ENCODE measurements around the gene ORC5.
"Not testable (repeated sequence)": the region's sequence is repeated elsewhere in the genome, so short reads cannot be mapped to it uniquely, and the experiment has no call there.

ORC5 gene

DNA sequence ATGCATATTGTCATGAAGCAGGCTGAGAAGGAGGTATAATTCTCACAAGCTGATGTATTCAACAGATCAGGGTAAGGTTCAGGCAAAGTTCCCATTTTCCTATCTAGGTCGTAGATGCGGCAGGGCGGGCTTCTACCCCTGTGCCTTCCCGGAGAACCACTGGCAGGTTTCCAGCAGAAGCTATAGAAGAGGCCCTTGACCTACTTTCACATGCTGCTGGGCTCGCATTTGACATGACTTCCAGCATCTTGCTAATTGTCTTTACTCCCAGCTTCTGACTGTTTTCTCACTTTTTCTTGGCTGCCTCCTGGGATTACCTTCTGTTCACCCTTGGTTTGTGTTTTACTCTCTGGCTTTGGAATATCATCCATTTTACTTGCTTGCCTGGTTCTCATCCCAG, 32.6 kb upstream of the ORC5 start:
- Histone ChIP-seq H3K9me3 (ENCODE audit: low read depth, low read length) (no peaks in the 10 kb centered on the region), H3K36me3 (ENCODE audit: insufficient read depth, low read length) (no peaks in the 10 kb centered on the region), H3K4me3 (no peak overlapping the region), H3K27ac (no peak overlapping the region), H3K9ac (ENCODE audit: insufficient read length) (no peak overlapping the region)
- no peak for DNase-seq (ENCODE audit: low read depth, low spot score)
- TF ChIP-seq FOXP2 (optimal IDR thresholded peaks at IDR 0.05; ENCODE audit: control extremely low read depth, extremely low read length, insufficient read depth): no peak
- no peak for TF ChIP-seq POLR2AphosphoS5 (IDR thresholded peaks at IDR 0.05; ENCODE audit: borderline replicate concordance, low read depth, low read length)
- TF ChIP-seq EZH2 (IDR thresholded peaks at IDR 0.05): no peak

DNA sequence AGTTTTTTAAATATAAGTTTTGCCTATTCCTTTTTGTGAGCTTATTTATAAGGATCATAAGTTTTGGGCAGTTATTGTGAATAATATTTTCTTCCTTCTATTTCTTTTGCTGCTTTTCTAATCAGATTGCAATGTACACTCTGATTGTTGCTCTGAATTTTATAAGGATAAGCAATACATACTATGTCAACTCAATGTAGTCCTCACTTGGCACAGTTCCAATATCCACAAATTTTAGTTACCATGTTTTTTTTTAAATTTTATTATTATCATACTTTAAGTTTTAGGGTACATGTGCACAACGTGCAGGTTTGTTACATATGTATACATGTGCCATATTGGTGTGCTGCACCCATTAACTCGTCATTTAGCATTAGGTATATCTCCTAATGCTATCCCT, 27.2 kb upstream of the ORC5 start:
- not testable (repeated sequence) for H3K36me3 ChIP-seq (ENCODE audit: insufficient read depth, low read length); H3K4me3 ChIP-seq; H3K27ac ChIP-seq; H3K9me3 ChIP-seq (ENCODE audit: low read depth, low read length); H3K9ac ChIP-seq (ENCODE audit: insufficient read length); DNase-seq (ENCODE audit: low read depth, low spot score)

DNA sequence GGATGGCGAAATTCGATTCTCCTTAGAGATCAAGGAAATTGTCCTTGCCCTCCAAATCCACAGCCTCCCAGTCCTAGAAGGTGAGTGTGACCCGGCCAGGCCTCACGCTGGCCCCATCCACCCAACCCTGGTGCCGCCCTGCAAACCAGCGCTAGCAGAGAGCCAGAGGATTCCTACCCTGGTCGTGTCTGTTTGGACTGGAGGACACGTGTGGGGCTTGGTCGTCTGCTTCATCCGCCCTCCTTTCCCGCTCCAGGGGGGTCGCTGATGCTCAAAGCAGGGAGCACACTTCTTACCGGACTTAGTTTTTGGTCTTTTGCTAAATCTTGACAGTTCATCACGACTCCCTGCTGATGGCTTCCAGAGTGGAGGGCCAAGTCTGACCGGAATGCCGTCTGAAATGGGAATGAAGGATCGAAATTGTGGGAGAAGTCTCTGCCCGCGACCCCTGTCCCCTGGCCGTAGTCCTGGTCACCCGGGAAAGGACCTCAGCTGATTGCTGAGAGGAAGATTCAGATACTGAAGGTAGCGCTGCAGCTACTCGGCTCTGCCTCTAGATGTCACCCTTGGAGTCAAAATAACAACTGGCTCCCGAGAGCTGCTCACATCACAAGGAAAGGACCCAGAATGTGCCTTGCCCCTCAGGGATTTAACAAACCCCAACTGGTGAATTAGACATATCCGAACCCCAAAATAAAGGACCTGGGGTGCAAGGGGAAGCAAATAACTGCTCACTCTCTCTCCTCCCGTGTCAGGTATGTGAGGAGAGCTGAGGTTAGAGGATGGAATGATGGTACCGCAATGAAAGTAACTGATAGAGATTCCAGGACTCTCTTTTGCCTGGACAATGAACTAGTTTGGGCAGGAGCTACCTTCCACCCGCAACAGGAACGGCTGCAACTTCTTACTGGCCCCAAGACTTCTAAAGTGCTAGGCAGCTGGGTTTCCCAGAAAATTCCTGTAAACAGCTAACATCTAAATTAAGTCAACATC, 23.5 kb upstream of the ORC5 start:
- Histone ChIP-seq H3K36me3 (ENCODE audit: insufficient read depth, low read length) (no peaks in the 10 kb centered on the region), H3K4me3 (no peak overlapping the region), H3K27ac (no peak overlapping the region), H3K9ac (ENCODE audit: insufficient read length) (no peak overlapping the region), H3K9me3 (ENCODE audit: low read depth, low read length) (no peaks in the 10 kb centered on the region)
- TF ChIP-seq FOXP2 (optimal IDR thresholded peaks at IDR 0.05; ENCODE audit: control extremely low read depth, extremely low read length, insufficient read depth) (no peak), POLR2AphosphoS5 (IDR thresholded peaks at IDR 0.05; ENCODE audit: borderline replicate concordance, low read depth, low read length) (no peak), EZH2 (IDR thresholded peaks at IDR 0.05) (no peak)
- no peak for DNase-seq (ENCODE audit: low read depth, low spot score)

DNA sequence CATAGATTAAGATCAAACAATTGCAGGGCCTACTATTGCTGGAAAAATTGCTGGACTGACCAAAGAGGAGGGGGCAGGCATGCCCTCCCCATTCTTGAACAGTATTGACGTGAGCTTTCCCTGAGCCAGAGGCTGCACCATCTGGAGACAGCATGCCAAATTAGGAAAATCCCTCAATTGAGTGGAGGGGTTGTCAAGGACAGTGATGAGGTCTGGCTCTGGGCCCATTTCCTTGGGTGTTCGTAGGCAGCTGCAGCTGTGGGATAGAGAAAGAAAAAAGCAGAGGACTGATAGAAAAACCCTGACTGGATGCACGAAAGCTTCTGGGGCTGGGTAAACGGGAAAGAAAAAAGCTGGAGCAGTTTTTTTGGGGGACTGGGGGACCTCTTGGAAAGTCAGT, 22.8 kb upstream of the ORC5 start:
- DNase-seq (ENCODE audit: low read depth, low spot score): no peak
- no peaks in the 10 kb centered on the region for H3K36me3 ChIP-seq (ENCODE audit: insufficient read depth, low read length)
- H3K4me3 ChIP-seq: no peak overlapping the region
- no peak overlapping the region for H3K27ac ChIP-seq
- H3K9me3 ChIP-seq (ENCODE audit: low read depth, low read length): no peaks in the 10 kb centered on the region
- H3K9ac ChIP-seq (ENCODE audit: insufficient read length): no peak overlapping the region
- TF ChIP-seq POLR2AphosphoS5 (IDR thresholded peaks at IDR 0.05; ENCODE audit: borderline replicate concordance, low read depth, low read length) (no peak), FOXP2 (optimal IDR thresholded peaks at IDR 0.05; ENCODE audit: control extremely low read depth, extremely low read length, insufficient read depth) (no peak), EZH2 (IDR thresholded peaks at IDR 0.05) (no peak)

DNA sequence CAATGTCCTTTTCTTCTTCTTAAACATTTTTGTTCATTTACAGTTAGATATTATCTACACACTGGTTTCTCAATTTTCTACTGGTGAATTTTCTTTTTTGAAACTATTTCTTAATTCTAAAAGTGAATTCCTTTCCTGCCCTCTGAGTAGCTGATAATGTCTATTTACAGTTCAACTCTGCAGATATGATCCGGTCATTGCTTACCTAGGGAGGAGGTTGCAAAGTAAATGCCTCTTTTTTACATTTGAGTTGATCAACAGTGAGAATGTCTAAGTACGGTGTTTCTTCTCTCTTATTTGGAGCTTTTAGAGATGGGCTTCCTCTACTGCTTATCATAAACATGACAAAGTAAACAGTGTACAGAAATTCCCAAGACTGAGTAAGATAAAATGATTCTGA, 20.6 kb upstream of the ORC5 start:
- TF ChIP-seq EZH2 (IDR thresholded peaks at IDR 0.05): no peak
- TF ChIP-seq FOXP2 (optimal IDR thresholded peaks at IDR 0.05; ENCODE audit: control extremely low read depth, extremely low read length, insufficient read depth): no peak
- TF ChIP-seq POLR2AphosphoS5 (IDR thresholded peaks at IDR 0.05; ENCODE audit: borderline replicate concordance, low read depth, low read length): no peak
- H3K27ac ChIP-seq: no peak overlapping the region

DNA sequence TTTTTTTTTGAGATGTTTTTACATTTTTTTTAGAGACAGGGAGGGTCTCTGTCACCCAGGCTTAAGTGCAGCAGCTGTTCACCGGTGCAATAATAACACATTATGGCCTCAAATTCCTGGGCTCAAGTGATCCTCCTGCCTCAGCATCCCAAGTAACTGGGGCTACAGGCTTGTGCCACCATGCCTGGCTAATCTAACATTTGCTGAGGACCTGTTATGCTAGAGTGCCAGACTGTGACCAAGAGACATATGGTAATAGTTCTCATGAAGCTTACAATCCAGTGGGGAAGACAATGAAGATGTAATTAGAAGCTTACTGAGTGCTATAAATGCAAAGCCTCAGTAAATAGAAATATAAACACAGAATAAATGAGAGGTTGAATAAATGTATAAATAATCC, 17.6 kb upstream of the ORC5 start:
- Histone ChIP-seq H3K9me3 (ENCODE audit: low read depth, low read length) (no peaks in the 10 kb centered on the region), H3K27ac (no peak overlapping the region), H3K36me3 (ENCODE audit: insufficient read depth, low read length) (no peaks in the 10 kb centered on the region), H3K9ac (ENCODE audit: insufficient read length) (no peak overlapping the region), H3K4me3 (no peak overlapping the region)
- TF ChIP-seq POLR2AphosphoS5 (IDR thresholded peaks at IDR 0.05; ENCODE audit: borderline replicate concordance, low read depth, low read length) (no peak), EZH2 (IDR thresholded peaks at IDR 0.05) (no peak), FOXP2 (optimal IDR thresholded peaks at IDR 0.05; ENCODE audit: control extremely low read depth, extremely low read length, insufficient read depth) (no peak)
- DNase-seq (ENCODE audit: low read depth, low spot score): no peak

More for the DNA sequence above, 20.6 kb upstream of the ORC5 start:
- H3K36me3 ChIP-seq (ENCODE audit: insufficient read depth, low read length): no peaks in the 10 kb centered on the region
- H3K9ac ChIP-seq (ENCODE audit: insufficient read length): no peak overlapping the region
- no peak overlapping the region for H3K4me3 ChIP-seq
- DNase-seq (ENCODE audit: low read depth, low spot score): no peak
- H3K9me3 ChIP-seq (ENCODE audit: low read depth, low read length): no peaks in the 10 kb centered on the region

DNA sequence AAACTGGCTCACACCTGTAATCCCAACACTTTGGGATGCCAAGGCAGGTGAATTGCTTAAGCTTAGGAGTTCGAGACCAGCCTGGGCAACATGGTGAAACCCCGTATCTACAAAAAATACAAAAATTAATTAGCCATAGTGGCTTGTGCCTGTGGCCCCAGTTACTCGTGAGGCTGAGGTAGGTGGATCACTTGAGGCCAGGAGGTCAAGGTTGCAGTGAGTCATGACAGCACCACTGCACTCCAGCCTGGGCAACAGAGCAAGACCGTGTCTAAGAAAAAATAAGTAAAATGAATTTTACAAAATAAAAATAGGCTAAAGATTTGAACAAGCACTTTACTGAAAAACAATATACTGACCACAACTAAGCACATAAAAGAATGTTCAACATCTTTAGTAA, 9.8 kb upstream of the ORC5 start:
- Histone ChIP-seq H3K9me3 (ENCODE audit: low read depth, low read length) (no peaks in the 10 kb centered on the region), H3K36me3 (ENCODE audit: insufficient read depth, low read length) (no peaks in the 10 kb centered on the region), H3K27ac (no peak overlapping the region), H3K9ac (ENCODE audit: insufficient read length) (no peak overlapping the region), H3K4me3 (no peak overlapping the region)
- DNase-seq (ENCODE audit: low read depth, low spot score): no peak
- TF ChIP-seq FOXP2 (optimal IDR thresholded peaks at IDR 0.05; ENCODE audit: control extremely low read depth, extremely low read length, insufficient read depth): no peak
- no peak for TF ChIP-seq EZH2 (IDR thresholded peaks at IDR 0.05)
- TF ChIP-seq POLR2AphosphoS5 (IDR thresholded peaks at IDR 0.05; ENCODE audit: borderline replicate concordance, low read depth, low read length): no peak

DNA sequence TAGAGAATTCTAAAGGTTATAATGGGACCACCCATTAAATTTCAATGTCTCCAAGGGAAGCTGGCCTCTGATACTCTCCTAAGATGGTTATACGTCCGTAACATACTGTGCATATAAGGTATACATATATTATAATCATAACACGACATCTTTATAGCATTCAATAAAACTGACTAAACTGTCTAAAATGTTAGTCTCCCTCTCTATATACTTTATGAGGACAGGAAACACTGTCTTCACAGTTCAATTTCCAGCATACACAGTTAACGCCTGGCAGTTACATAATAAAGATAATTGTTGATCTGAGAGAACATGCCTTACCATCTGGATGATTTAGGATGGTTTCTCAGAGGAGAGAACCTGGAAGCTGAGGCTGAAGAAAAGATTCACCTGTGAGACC, 1.2 kb upstream of the ORC5 start:
- no peak overlapping the region for H3K4me3 ChIP-seq
- peaks cover 1% of the 10 kb centered on the region for H3K36me3 ChIP-seq (ENCODE audit: insufficient read depth, low read length)
- no peak for DNase-seq (ENCODE audit: low read depth, low spot score)
- H3K9ac ChIP-seq (ENCODE audit: insufficient read length): no peak overlapping the region
- TF ChIP-seq POLR2AphosphoS5 (IDR thresholded peaks at IDR 0.05; ENCODE audit: borderline replicate concordance, low read depth, low read length): no peak
- H3K27ac ChIP-seq: no peak overlapping the region
- no peaks in the 10 kb centered on the region for H3K9me3 ChIP-seq (ENCODE audit: low read depth, low read length)

DNA sequence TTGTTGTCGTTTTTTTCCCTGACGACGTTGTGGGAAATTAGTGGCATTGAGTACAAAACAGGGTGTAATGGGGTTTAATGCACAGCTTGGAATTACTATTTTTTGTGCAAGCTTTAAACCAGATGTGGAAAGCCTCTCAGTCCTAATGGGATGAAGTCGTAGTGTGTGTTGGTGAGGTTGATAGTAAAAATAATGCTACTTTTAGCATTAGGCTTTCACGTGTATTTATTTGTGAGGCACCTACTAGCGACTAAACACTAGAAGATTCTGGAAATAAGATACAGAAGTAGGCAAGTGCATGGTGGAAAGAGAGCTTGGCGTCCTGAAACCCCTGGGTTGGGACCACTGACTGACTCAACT, 588 bp upstream of the ORC5 start:
- H3K9ac ChIP-seq (ENCODE audit: insufficient read length): peak overlapping the region; percentile 98
- no peak for DNase-seq (ENCODE audit: low read depth, low spot score)
- H3K4me3 ChIP-seq: peak overlapping the region; percentile 97
- TF ChIP-seq POLR2AphosphoS5 (IDR thresholded peaks at IDR 0.05; ENCODE audit: borderline replicate concordance, low read depth, low read length): no peak
- TF ChIP-seq FOXP2 (optimal IDR thresholded peaks at IDR 0.05; ENCODE audit: control extremely low read depth, extremely low read length, insufficient read depth): no peak
- TF ChIP-seq EZH2 (IDR thresholded peaks at IDR 0.05): no peak
- H3K27ac ChIP-seq: no peak overlapping the region
- H3K36me3 ChIP-seq (ENCODE audit: insufficient read depth, low read length): peaks cover 8% of the 10 kb centered on the region
- H3K9me3 ChIP-seq (ENCODE audit: low read depth, low read length): no peaks in the 10 kb centered on the region

All from SK-N-MC (cell line).